WTC11 (cell line): ENCODE data around the gene BICDL1. TPM values are rescaled to one million over a fixed set of nuclear protein-coding genes. Genes with fewer than 3 reads are reported as not detected.

Experiments
- ATAC-seq: fragments of 200-7000 bp; cut with Tn5 transposase; 2 replicates; pipeline ENCODE4 v1.10.0; 2021; ENCODE audit warnings: mild to moderate bottlenecking, moderate library complexity
- CTCF ChIA-PET: fragments of 300-600 bp; sonication (Branson Sonifier 250); formaldehyde crosslinking; loops from one replicate; lab custom pipeline; 2021; ENCODE audit warnings: antibody characterized with exemption; lab: Charles Lee
- POLR2A ChIA-PET: fragments of 350-600 bp; sonication (Branson Sonifier 250); formaldehyde crosslinking; loops from one replicate; lab custom pipeline; 2021; ENCODE audit warnings: antibody characterized with exemption; lab: Charles Lee
- DNase-seq: peaks from one replicate; pipeline ENCODE4 v3.0.0; 2021; ENCODE audit warnings: low spot score
- H3K27ac Mint-ChIP-seq: 2 replicates; pipeline ENCODE4 v1.8.0; 2021; ENCODE audit warnings: mixed read lengths
- H3K27me3 Mint-ChIP-seq: 2 replicates; pipeline ENCODE4 v1.8.0; 2021; ENCODE audit warnings: low read depth, mild to moderate bottlenecking, moderate library complexity, mixed read lengths
- H3K36me3 Mint-ChIP-seq: 2 replicates; pipeline ENCODE4 v1.8.0; 2021; ENCODE audit warnings: mixed read lengths
- H3K4me1 Mint-ChIP-seq: 2 replicates; pipeline ENCODE4 v1.8.0; 2022; ENCODE audit warnings: mixed read lengths
- H3K4me3 Mint-ChIP-seq: 2 replicates; pipeline ENCODE4 v1.8.0; 2021; ENCODE audit warnings: mild to moderate bottlenecking, moderate library complexity, mixed read lengths
- H3K9me3 Mint-ChIP-seq: 2 replicates; pipeline ENCODE4 v1.8.0; 2021; ENCODE audit warnings: mixed read lengths
- ATF3 ChIP-seq: sonication (generic); formaldehyde crosslinking; conservative IDR thresholded peaks from 2 replicates; pipeline ENCODE4 v1.8.1; 2022; ENCODE audit warnings: mild to moderate bottlenecking, missing genetic modification reagents
- ATF6 ChIP-seq: sonication (generic); formaldehyde crosslinking; IDR thresholded peaks from 2 replicates; pipeline ENCODE4 v1.8.1; 2023; ENCODE audit warnings: mild to moderate bottlenecking, missing genetic modification reagents
- CDX4 ChIP-seq: fragments of 250-450 bp; sonication (Bioruptor Pico); IDR thresholded peaks from 2 replicates; pipeline ENCODE4 v1.9.0; 2021; ENCODE audit warnings: moderate library complexity, mild to moderate bottlenecking, inconsistent platforms, borderline replicate concordance
- CREM ChIP-seq: sonication (generic); formaldehyde crosslinking; IDR thresholded peaks from 2 replicates; pipeline ENCODE4 v1.8.1; 2022; ENCODE audit warnings: mild to moderate bottlenecking, missing genetic modification reagents, moderate library complexity
- E2F1 ChIP-seq: sonication (generic); formaldehyde crosslinking; IDR thresholded peaks from 2 replicates; pipeline ENCODE4 v1.8.0; 2022; ENCODE audit warnings: mild to moderate bottlenecking, missing genetic modification reagents
- ELF4 ChIP-seq: sonication (generic); formaldehyde crosslinking; IDR thresholded peaks from 2 replicates; pipeline ENCODE4 v1.8.1; 2022; ENCODE audit warnings: low read depth, mild to moderate bottlenecking, moderate library complexity, missing genetic modification reagents
- ERG ChIP-seq: fragments of 250-450 bp; sonication (Bioruptor Pico); IDR thresholded peaks from 2 replicates; pipeline ENCODE4 v1.8.0; 2021; ENCODE audit warnings: mild to moderate bottlenecking
- MLX ChIP-seq: sonication (generic); formaldehyde crosslinking; IDR thresholded peaks from 2 replicates; pipeline ENCODE4 v1.8.1; 2023; ENCODE audit warnings: mild to moderate bottlenecking, missing genetic modification reagents, moderate library complexity
- MXD4 ChIP-seq: fragments of 250-450 bp; sonication (Bioruptor Pico); IDR thresholded peaks from 2 replicates; pipeline ENCODE4 v1.8.0; 2021; ENCODE audit warnings: mild to moderate bottlenecking, moderate library complexity, borderline replicate concordance
- NFE2L1 ChIP-seq: sonication (generic); formaldehyde crosslinking; IDR thresholded peaks from 2 replicates; pipeline ENCODE4 v1.8.1; 2023; ENCODE audit warnings: missing genetic modification reagents
- SP1 ChIP-seq: sonication (generic); formaldehyde crosslinking; conservative IDR thresholded peaks from 2 replicates; pipeline ENCODE4 v1.8.1; 2022; ENCODE audit warnings: missing genetic modification reagents
- STAT6 ChIP-seq: sonication (generic); formaldehyde crosslinking; conservative IDR thresholded peaks from 2 replicates; pipeline ENCODE4 v1.8.1; 2023; ENCODE audit warnings: mild to moderate bottlenecking, low read depth, missing genetic modification reagents, moderate library complexity
- TCF7 ChIP-seq: sonication (generic); formaldehyde crosslinking; IDR thresholded peaks from 2 replicates; pipeline ENCODE4 v1.8.0; 2022; ENCODE audit warnings: mild to moderate bottlenecking, low read depth, missing genetic modification reagents, moderate library complexity
- TP53 ChIP-seq: sonication (generic); formaldehyde crosslinking; IDR thresholded peaks from 2 replicates; pipeline ENCODE4 v1.8.1; 2023; ENCODE audit warnings: mild to moderate bottlenecking, missing genetic modification reagents
- ZBTB21 ChIP-seq: sonication (generic); formaldehyde crosslinking; IDR thresholded peaks from 2 replicates; pipeline ENCODE4 v1.8.1; 2023; ENCODE audit warnings: mild to moderate bottlenecking, missing genetic modification reagents, borderline replicate concordance
- ZBTB43 ChIP-seq: sonication (generic); formaldehyde crosslinking; IDR thresholded peaks from 2 replicates; pipeline ENCODE4 v1.8.1; 2023; ENCODE audit warnings: mild to moderate bottlenecking, missing genetic modification reagents
- ZMAT4 ChIP-seq: fragments of 250-450 bp; sonication (Bioruptor Pico); IDR thresholded peaks from 2 replicates; pipeline ENCODE4 v1.9.0; 2021; ENCODE audit warnings: mild to moderate bottlenecking
- ZNF232 ChIP-seq: sonication (generic); formaldehyde crosslinking; IDR thresholded peaks from 2 replicates; pipeline ENCODE4 v1.8.0; 2022; ENCODE audit warnings: mild to moderate bottlenecking, missing genetic modification reagents
- ZNF317 ChIP-seq: sonication (generic); formaldehyde crosslinking; IDR thresholded peaks from 2 replicates; pipeline ENCODE4 v1.8.1; 2023; ENCODE audit warnings: low read depth, mild to moderate bottlenecking, moderate library complexity, missing genetic modification reagents, borderline replicate concordance
- total RNA-seq: library from RNA; stranded (reverse); gene quantifications from 3 replicates; pipeline ENCODE4 v1.2.3, GENCODE V29; 2021

The BICDL1 gene
- total RNA-seq, 1 experiment from 2014 or later: 23.1 TPM

GRCh38 chr12:120048263-120048662, 59.2 kb downstream of the BICDL1 start (continued):
- TF ChIP-seq ATF6 (CRISPR knock-in tag) (no peak), CREM (CRISPR knock-in tag) (no peak), TP53 (CRISPR knock-in tag) (no peak), SP1 (CRISPR knock-in tag) (no peak), TCF7 (CRISPR knock-in tag) (no peak), E2F1 (CRISPR knock-in tag) (no peak), ATF3 (CRISPR knock-in tag) (no peak), STAT6 (CRISPR knock-in tag) (no peak), MLX (CRISPR knock-in tag) (no peak), ZBTB21 (no peak)

- CTCF ChIA-PET: no interaction called here
- H3K9me3 Mint-ChIP-seq: peaks cover 9% of the 10 kb centered on the region
Observed at GRCh38 chr12:120049426-120049825, 60.4 kb downstream of the BICDL1 start.

More at GRCh38 chr12:120049426-120049825, 60.4 kb downstream of the BICDL1 start:
- TF ChIP-seq ERG: no peak
- TF ChIP-seq TP53 (CRISPR knock-in tag): no peak
- no peak for TF ChIP-seq MXD4 (CRISPR knock-in tag)
- TF ChIP-seq CDX4 (CRISPR knock-in tag): no peak
- no peak for TF ChIP-seq ELF4 (CRISPR knock-in tag)
- no peak for TF ChIP-seq MLX (CRISPR knock-in tag)
- TF ChIP-seq ZNF317 (CRISPR knock-in tag): no peak
- TF ChIP-seq NFE2L1 (CRISPR knock-in tag): no peak
- TF ChIP-seq ZMAT4 (CRISPR knock-in tag): no peak
- no peak for TF ChIP-seq ZNF232 (CRISPR knock-in tag)
- no peak for TF ChIP-seq ZBTB43 (CRISPR knock-in tag)
- Mint-ChIP-seq H3K4me3 (no peak overlapping the region), H3K36me3 (peaks cover 5% of the 10 kb centered on the region), H3K27me3 (no peaks in the 10 kb centered on the region), H3K4me1 (no peaks in the 10 kb centered on the region), H3K27ac (no peak overlapping the region)
- ATAC-seq (no peak), DNase-seq (no peak)
- POLR2A ChIA-PET: no interaction called here
